Measurements from ENCODE around the gene FXR2.

Gene FXR2

GRCh38 chr17:7544911-7545310, 69.8 kb downstream of the FXR2 start:
- no peak for DNase-seq

Data from DMS79 (cell line).